ENCODE measurements around the gene KANK2. TPM values are rescaled to one million over a fixed set of nuclear protein-coding genes. Genes with fewer than 3 reads are reported as not detected.

KANK2 gene
- total and polyA plus RNA-seq, 10 of the 15 experiments (the other 5 are each of a cell fraction or from before 2014, with no cell fraction given) = 4.9 to 33.0 (median 21.0) TPM

GRCh38 chr19:11175920-11176319 is 21.4 kb downstream of the KANK2 start:
- no peak overlapping the region for H3K4me3 ChIP-seq
- RAD21 ChIA-PET (ENCODE audit: unreplicated experiment) = no interaction called here

GRCh38 chr19:11174336-11174735 is 23.0 kb downstream of the KANK2 start:
- FAIRE-seq (no peak), DNase-seq (ENCODE audit: low read depth, low spot score) (no peak), ATAC-seq (no peak)
- SMC1A ChIA-PET (ENCODE audit: uncharacterized antibody, unreplicated experiment) = no interaction called here
- intact Hi-C loops (cut with micrococcal nuclease; ENCODE audit: unreplicated experiment) (no loop called here), in situ Hi-C loops (cut with MboI) (no loop called here)
- Histone ChIP-seq H3K27me3 (replicated peaks in 1 of 2; ENCODE audit: control insufficient read depth in 2 of 2, insufficient read depth in 2 of 2, low read length in 1 of 2) (no peaks in the 10 kb centered on the region), H3K4me3 (no peak overlapping the region), H3K9me3 (replicated peaks; ENCODE audit: control insufficient read depth, insufficient read depth, low read length) (no peaks in the 10 kb centered on the region), H2AFZ (ENCODE audit: control insufficient read depth, low read depth, low read length) (no peak overlapping the region), H3K36me3 (ENCODE audit: control insufficient read depth in 2 of 2, insufficient read depth in 2 of 2, low read length in 1 of 2) (peaks cover 0 to 4% of the 10 kb centered on the region in 2 experiments; a peak in 2 of 4 replicates), H3K27ac (ENCODE audit: control insufficient read depth, insufficient read depth) (no peak overlapping the region), H3K79me2 (ENCODE audit: control insufficient read depth, insufficient read depth, low read length) (no peaks in the 10 kb centered on the region), H4K20me1 (ENCODE audit: control insufficient read depth, insufficient read depth) (no peaks in the 10 kb centered on the region), H3K4me2 (ENCODE audit: control insufficient read depth, insufficient read depth) (no peak overlapping the region), H3K9ac (ENCODE audit: control insufficient read depth, insufficient read depth, low read length) (no peak overlapping the region), H3K4me1 (ENCODE audit: control insufficient read depth, insufficient read depth, low read length) (peaks cover 7% of the 10 kb centered on the region)
- RAD21 ChIA-PET (ENCODE audit: unreplicated experiment) = no interaction called here
- POLR2A ChIA-PET = no interaction called here
- CTCF ChIA-PET = no interaction called here
- TF ChIP-seq MTA2 (IDR thresholded peaks at IDR 0.05; ENCODE audit: low read depth) = no peak
- WGBS (ENCODE audit: insufficient coverage, insufficient replicate concordance, low lambda C conversion rate, missing lambda C conversion rate) = 97% methylated on average over 27 of the region's 27 CpGs
- no TSS peak for BruUV-seq (replicated peaks)

More at GRCh38 chr19:11175920-11176319, 21.4 kb downstream of the KANK2 start:
- DNase-seq (ENCODE audit: low read depth, low spot score) (no peak), ATAC-seq (no peak), FAIRE-seq (no peak)
- Histone ChIP-seq H4K20me1 (ENCODE audit: control insufficient read depth, insufficient read depth) (no peaks in the 10 kb centered on the region), H3K79me2 (ENCODE audit: control insufficient read depth, insufficient read depth, low read length) (no peaks in the 10 kb centered on the region), H2AFZ (ENCODE audit: control insufficient read depth, low read depth, low read length) (no peak overlapping the region), H3K27ac (ENCODE audit: control insufficient read depth, insufficient read depth) (no peak overlapping the region), H3K4me2 (ENCODE audit: control insufficient read depth, insufficient read depth) (no peak overlapping the region), H3K4me1 (ENCODE audit: control insufficient read depth, insufficient read depth, low read length) (peaks cover 20% of the 10 kb centered on the region), H3K9me3 (replicated peaks; ENCODE audit: control insufficient read depth, insufficient read depth, low read length) (no peaks in the 10 kb centered on the region), H3K27me3 (replicated peaks in 1 of 2; ENCODE audit: control insufficient read depth in 2 of 2, insufficient read depth in 2 of 2, low read length in 1 of 2) (no peaks in the 10 kb centered on the region), H3K36me3 (ENCODE audit: control insufficient read depth in 2 of 2, insufficient read depth in 2 of 2, low read length in 1 of 2) (peaks cover 0 to 4% of the 10 kb centered on the region in 2 experiments; a peak in 2 of 4 replicates), H3K9ac (ENCODE audit: control insufficient read depth, insufficient read depth, low read length) (no peak overlapping the region)
- intact Hi-C loops (cut with micrococcal nuclease; ENCODE audit: unreplicated experiment) = no loop called here
- ChIA-PET CTCF (no interaction called here), SMC1A (ENCODE audit: uncharacterized antibody, unreplicated experiment) (no interaction called here), POLR2A (no interaction called here)
- BruUV-seq (replicated peaks) = no TSS peak
- 38% methylated on average over 7 of the region's 7 CpGs for WGBS (ENCODE audit: insufficient coverage, insufficient replicate concordance, low lambda C conversion rate, missing lambda C conversion rate)
- no peak for TF ChIP-seq RAD21 (IDR thresholded peaks at IDR 0.05; ENCODE audit: insufficient read depth, low read depth, low read length)
- no peak for TF ChIP-seq NRF1 (conservative IDR thresholded peaks at IDR 0.05; ENCODE audit: low read depth, low read length)
- no peak for TF ChIP-seq CHD4 (IDR thresholded peaks at IDR 0.05)
- TF ChIP-seq YBX1 (IDR thresholded peaks at IDR 0.05) = no peak
- in situ Hi-C loops (cut with MboI) = no loop called here

All from GM12878 (cell line).